Peyer's patch (tissue), 4 donors: ENCODE results near the gene CAPN7.

Experiments used
- POLR2A ChIP-seq, 2 donors: fragments of 450-650 bp; IDR thresholded peaks; one replicate each; pipeline ENCODE4 v1.5.1; 2017; ENCODE audit warnings: antibody characterized with exemption in 2 of 2, mild to moderate bottlenecking in 2 of 2, moderate library complexity in 2 of 2
- TF ChIP-seq, protein P1 (sequence below), 6 experiments: fragments of 450-650 bp in 4 of 6; fragments of 200-600 bp in 2 of 6; sonication (generic) in 1 of 6; IDR thresholded peaks; one replicate each; pipeline ENCODE4 v1.5.1; 2017 to 2019; ENCODE audit warnings: antibody characterized with exemption in 6 of 6, mild to moderate bottlenecking in 3 of 6, moderate library complexity in 1 of 6

GRCh38 chr3:15294929-15295328 is 88.9 kb downstream of the CAPN7 start:
- TF ChIP-seq, protein P1, sequence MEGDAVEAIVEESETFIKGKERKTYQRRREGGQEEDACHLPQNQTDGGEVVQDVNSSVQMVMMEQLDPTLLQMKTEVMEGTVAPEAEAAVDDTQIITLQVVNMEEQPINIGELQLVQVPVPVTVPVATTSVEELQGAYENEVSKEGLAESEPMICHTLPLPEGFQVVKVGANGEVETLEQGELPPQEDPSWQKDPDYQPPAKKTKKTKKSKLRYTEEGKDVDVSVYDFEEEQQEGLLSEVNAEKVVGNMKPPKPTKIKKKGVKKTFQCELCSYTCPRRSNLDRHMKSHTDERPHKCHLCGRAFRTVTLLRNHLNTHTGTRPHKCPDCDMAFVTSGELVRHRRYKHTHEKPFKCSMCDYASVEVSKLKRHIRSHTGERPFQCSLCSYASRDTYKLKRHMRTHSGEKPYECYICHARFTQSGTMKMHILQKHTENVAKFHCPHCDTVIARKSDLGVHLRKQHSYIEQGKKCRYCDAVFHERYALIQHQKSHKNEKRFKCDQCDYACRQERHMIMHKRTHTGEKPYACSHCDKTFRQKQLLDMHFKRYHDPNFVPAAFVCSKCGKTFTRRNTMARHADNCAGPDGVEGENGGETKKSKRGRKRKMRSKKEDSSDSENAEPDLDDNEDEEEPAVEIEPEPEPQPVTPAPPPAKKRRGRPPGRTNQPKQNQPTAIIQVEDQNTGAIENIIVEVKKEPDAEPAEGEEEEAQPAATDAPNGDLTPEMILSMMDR (IDR thresholded peaks at IDR 0.05) = no peak
- TF ChIP-seq POLR2A (IDR thresholded peaks at IDR 0.05) = no peak
